Gastrocnemius medialis (tissue), 4 donors: Measurements from ENCODE around the gene BCL11B.

Experiments
- POLR2A ChIP-seq, 2 donors: fragments of 450-650 bp; IDR thresholded peaks; one replicate each; pipeline ENCODE4 v1.6.1; 2017; ENCODE audit warnings: antibody characterized with exemption in 2 of 2, mild to moderate bottlenecking in 2 of 2, moderate library complexity in 2 of 2
- TF ChIP-seq, protein P1 (sequence below), 5 experiments: fragments of 450-650 bp in 3 of 5; fragments of 200-600 bp in 2 of 5; sonication (generic) in 2 of 5; IDR thresholded peaks in 4 of 5; conservative IDR thresholded peaks in 1 of 5; 1 replicate in 4 of 5; 2 replicates in 1 of 5; pipeline ENCODE4 v1.5.1; 2016 to 2019; ENCODE audit warnings: antibody characterized with exemption in 5 of 5, mild to moderate bottlenecking in 3 of 5, moderate library complexity in 3 of 5

DNA sequence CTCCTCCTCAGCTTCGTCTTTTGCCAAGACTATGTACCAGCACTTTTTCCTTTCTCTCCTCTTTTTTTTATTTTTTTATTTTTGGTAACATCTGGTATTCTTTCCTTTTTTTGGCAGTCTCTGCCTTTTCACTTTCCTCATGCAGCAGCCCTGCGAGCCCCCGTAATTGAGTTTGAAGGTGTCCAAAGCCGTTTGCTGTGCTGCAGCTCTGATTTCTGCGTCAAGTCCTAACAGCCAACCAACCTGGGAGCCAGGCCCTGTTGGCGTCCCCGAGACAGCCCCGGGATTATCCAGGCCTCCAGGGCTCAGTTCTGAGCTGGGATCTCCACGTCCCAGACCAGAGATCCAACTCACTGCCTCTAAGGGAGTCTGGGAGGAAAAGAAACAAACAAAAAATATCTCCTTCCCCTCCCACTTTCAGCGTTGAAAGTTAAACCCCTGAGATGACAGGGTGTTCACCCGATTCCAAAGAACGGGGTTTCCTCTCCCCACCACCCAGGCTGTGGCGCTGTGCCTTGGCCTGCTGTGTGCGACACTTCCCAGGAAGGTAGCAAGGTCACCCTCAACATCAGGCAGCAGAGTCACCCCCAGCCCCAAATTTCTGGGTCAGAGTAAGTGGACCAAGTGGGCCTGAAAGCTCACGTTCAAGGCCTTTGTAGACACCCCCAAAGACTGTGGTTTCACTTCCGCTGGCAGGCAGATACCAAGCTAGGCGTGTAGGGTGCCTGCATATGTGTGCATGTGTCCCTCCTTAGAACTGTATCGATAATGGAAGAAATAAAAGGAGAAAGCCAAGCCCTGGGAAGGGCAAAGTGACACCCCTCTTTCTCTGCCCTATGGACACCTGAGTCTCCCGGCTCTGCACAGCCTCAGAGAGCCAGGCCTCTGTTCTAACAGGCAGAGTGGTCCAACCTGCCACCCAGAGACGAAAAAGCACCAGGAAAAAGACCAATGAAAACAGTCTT lies 11.1 kb downstream of the BCL11B start:
- TF ChIP-seq, protein P1, sequence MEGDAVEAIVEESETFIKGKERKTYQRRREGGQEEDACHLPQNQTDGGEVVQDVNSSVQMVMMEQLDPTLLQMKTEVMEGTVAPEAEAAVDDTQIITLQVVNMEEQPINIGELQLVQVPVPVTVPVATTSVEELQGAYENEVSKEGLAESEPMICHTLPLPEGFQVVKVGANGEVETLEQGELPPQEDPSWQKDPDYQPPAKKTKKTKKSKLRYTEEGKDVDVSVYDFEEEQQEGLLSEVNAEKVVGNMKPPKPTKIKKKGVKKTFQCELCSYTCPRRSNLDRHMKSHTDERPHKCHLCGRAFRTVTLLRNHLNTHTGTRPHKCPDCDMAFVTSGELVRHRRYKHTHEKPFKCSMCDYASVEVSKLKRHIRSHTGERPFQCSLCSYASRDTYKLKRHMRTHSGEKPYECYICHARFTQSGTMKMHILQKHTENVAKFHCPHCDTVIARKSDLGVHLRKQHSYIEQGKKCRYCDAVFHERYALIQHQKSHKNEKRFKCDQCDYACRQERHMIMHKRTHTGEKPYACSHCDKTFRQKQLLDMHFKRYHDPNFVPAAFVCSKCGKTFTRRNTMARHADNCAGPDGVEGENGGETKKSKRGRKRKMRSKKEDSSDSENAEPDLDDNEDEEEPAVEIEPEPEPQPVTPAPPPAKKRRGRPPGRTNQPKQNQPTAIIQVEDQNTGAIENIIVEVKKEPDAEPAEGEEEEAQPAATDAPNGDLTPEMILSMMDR (IDR thresholded peaks at IDR 0.05 in 4 of 5, conservative IDR thresholded peaks at IDR 0.05 in 1 of 5) = no peak
- TF ChIP-seq POLR2A (IDR thresholded peaks at IDR 0.05) = no peak
